Measurements from ENCODE around the gene CCL28. TPM values are rescaled to one million over a fixed set of nuclear protein-coding genes. Genes with fewer than 3 reads are reported as not detected.
A peak's percentile ranks its signal among the peaks of the same experiment; 100 is the strongest.

Gene CCL28
- total RNA-seq, 1 experiment from 2014 or later, result not detected

- no peak overlapping the region for H3T11ph ChIP-seq (ENCODE audit: low read length)
- no peaks in the 10 kb centered on the region for H3K27me3 ChIP-seq (ENCODE audit: insufficient read depth, low read length)
- no CpG with 5 or more reads among the region's 4 CpGs for WGBS (ENCODE audit: extremely low coverage, insufficient read length, low lambda C conversion rate)
- TF ChIP-seq CTCF (conservative IDR thresholded peaks at IDR 0.05), result no peak
- peaks cover 5 to 6% of the 10 kb centered on the region in 2 experiments; a peak in 3 of 4 replicates for H3K4me1 Mint-ChIP-seq
- H2AFZ ChIP-seq (ENCODE audit: low read length), result no peak overlapping the region
- H3K36me3 Mint-ChIP-seq (ENCODE audit: insufficient read depth in 1 of 3, low read depth in 3 of 3), result no peaks in the 10 kb centered on the region
- no peaks in the 10 kb centered on the region for H3K23me2 ChIP-seq (ENCODE audit: insufficient read length, low read depth, low read length, poor library complexity, severe bottlenecking)
- H3K56ac ChIP-seq (ENCODE audit: insufficient read length, low read depth, low read length), result peak overlapping the region; percentile 74
- no peak overlapping the region for H4K91ac ChIP-seq (ENCODE audit: insufficient read length, low read depth, low read length)
- no peaks in the 10 kb centered on the region for H3K79me2 ChIP-seq (ENCODE audit: insufficient read depth, low read length)
- no peak overlapping the region for H3K4me3 Mint-ChIP-seq
- H3K9me3 Mint-ChIP-seq, result no peaks in the 10 kb centered on the region
- H2BK15ac ChIP-seq (ENCODE audit: low read depth, low read length), result no peak overlapping the region
- no peak overlapping the region for H3K18ac ChIP-seq (ENCODE audit: insufficient read length, low read depth, low read length)
- H3K4me2 ChIP-seq (ENCODE audit: insufficient read depth, insufficient read length, low read length), result no peak overlapping the region
- no peaks in the 10 kb centered on the region for H3K79me1 ChIP-seq (ENCODE audit: insufficient read depth, low read depth, low read length, poor library complexity, severe bottlenecking)
- H3K27ac Mint-ChIP-seq, result peak overlapping the region in 1 of 3 experiments; percentile 20; a peak in 1 of 7 replicates
- no peak overlapping the region for H4K8ac ChIP-seq (replicated peaks; ENCODE audit: insufficient read length, low read depth, low read length)
- H2BK120ac ChIP-seq (ENCODE audit: low read depth, low read length, poor library complexity, severe bottlenecking), result no peak overlapping the region
- H2AK5ac ChIP-seq (ENCODE audit: insufficient read length, low read length), result no peak overlapping the region
- H3K9ac ChIP-seq (ENCODE audit: extremely low read depth, insufficient read length, low read length), result no peak overlapping the region
- H3K23ac ChIP-seq (ENCODE audit: insufficient read length, low read depth, low read length), result no peak overlapping the region
- H3K9me3 ChIP-seq (ENCODE audit: control insufficient read depth, low read depth, low read length), result no peaks in the 10 kb centered on the region
- H3K14ac ChIP-seq (ENCODE audit: insufficient read depth, low read length), result no peak overlapping the region
- H3K27me3 Mint-ChIP-seq (ENCODE audit: low read depth), result 0 out of 2 replicates have a peak, but pooled peaks cover 3% of the 10 kb centered on the region
- no peak overlapping the region for H4K5ac ChIP-seq (ENCODE audit: insufficient read length, low read depth, low read length)
- H3K4me1 ChIP-seq (ENCODE audit: insufficient read depth, low read length), result no peaks in the 10 kb centered on the region; the same call in 1 of the 2 replicates
- peak; percentile 38 for DNase-seq
- no peak overlapping the region for H2BK12ac ChIP-seq (ENCODE audit: insufficient read length, low read depth, low read length)
- no peaks in the 10 kb centered on the region for H4K20me1 ChIP-seq (ENCODE audit: control insufficient read depth, insufficient read depth, insufficient read length)
- no peak overlapping the region for H3K4ac ChIP-seq (ENCODE audit: low read depth, low read length)
- H3K27ac ChIP-seq (ENCODE audit: insufficient read length, low read depth, low read length), result no peak overlapping the region
- H2BK20ac ChIP-seq (ENCODE audit: low read depth, low read length, poor library complexity, severe bottlenecking), result no peak overlapping the region
- no peak overlapping the region for H2BK5ac ChIP-seq (ENCODE audit: insufficient read length, low read length)
Measured at GRCh38 chr5:43420241-43420640, 8.1 kb upstream of the CCL28 start.

Measured in H9 (cell line).